Gastroesophageal sphincter (tissue), 4 donors: Measurements from ENCODE around the gene ANKS1A. TPM values are rescaled to one million over a fixed set of nuclear protein-coding genes. Genes with fewer than 3 reads are reported as not detected.

Experiments
- ATAC-seq: fragments of 150-250 bp; one replicate; pipeline ENCODE4 v1.9.1; 2016; ENCODE audit warnings: mild to moderate bottlenecking, moderate library complexity
- H3K27ac ChIP-seq, 4 donors: fragments of 200-600 bp; sonication (generic) in 3 of 4; 1 replicate in 3 of 4; 2 replicates in 1 of 4; pipeline ENCODE4 v1.5.1; 2016 to 2019
- H3K27me3 ChIP-seq: fragments of 200-600 bp; sonication (generic); one replicate; pipeline ENCODE4 v1.5.1; 2019
- H3K36me3 ChIP-seq, 2 donors: fragments of 200-600 bp; sonication (generic); one replicate each; pipeline ENCODE4 v1.5.1; 2019; ENCODE audit warnings: control low read depth in 1 of 2
- H3K4me1 ChIP-seq, 3 donors: fragments of 200-600 bp; sonication (generic); 1 replicate in 2 of 3; 2 replicates in 1 of 3; pipeline ENCODE4 v1.5.1; 2016 to 2019; ENCODE audit warnings: control low read depth in 2 of 3
- H3K4me3 ChIP-seq, 2 donors: fragments of 200-600 bp; sonication (generic); one replicate each; pipeline ENCODE4 v1.5.1; 2019; ENCODE audit warnings: mild to moderate bottlenecking in 1 of 2, moderate library complexity in 1 of 2
- H3K9me3 ChIP-seq, 3 donors: fragments of 200-600 bp; sonication (generic); one replicate each; pipeline ENCODE4 v1.5.1; 2017 to 2019; ENCODE audit warnings: control low read depth in 2 of 3
- EP300 ChIP-seq: sonication (generic); formaldehyde crosslinking; IDR thresholded peaks from one replicate; pipeline ENCODE4 v1.6.1; 2017; ENCODE audit warnings: antibody characterized with exemption, mild to moderate bottlenecking
- POLR2A ChIP-seq, 2 donors: fragments of 450-650 bp; IDR thresholded peaks; one replicate each; pipeline ENCODE4 v1.6.1; 2017; ENCODE audit warnings: antibody characterized with exemption in 2 of 2, mild to moderate bottlenecking in 2 of 2, moderate library complexity in 1 of 2
- POLR2AphosphoS5 ChIP-seq: sonication (generic); formaldehyde crosslinking; IDR thresholded peaks from one replicate; pipeline ENCODE4 v1.6.1; 2017; ENCODE audit warnings: antibody characterized with exemption
- WGBS, 2 donors: methylation state at CpG; one replicate each; pipeline ENCODE4 v1.1.5; 2018; ENCODE audit warnings: low coverage in 1 of 2; 5-methylcytosine and 5-hydroxymethylcytosine counted together
- total RNA-seq, 4 donors: library from RNA; depleted of rRNA; stranded (reverse); fragments of >200 nt; gene quantifications; one replicate each; pipeline ENCODE4 v1.1.0, GENCODE V29; 2016
- TF ChIP-seq, protein P1 (sequence below), 4 experiments: fragments of 200-600 bp in 2 of 4; fragments of 450-650 bp in 2 of 4; sonication (generic) in 1 of 4; IDR thresholded peaks; one replicate each; pipeline ENCODE4 v1.5.1; 2017 to 2019; ENCODE audit warnings: antibody characterized with exemption in 4 of 4, mild to moderate bottlenecking in 2 of 4, moderate library complexity in 2 of 4

The ANKS1A gene
- total RNA-seq, 4 donors from 2014 or later: 52.0 to 135 (median 88.4) TPM

- ATAC-seq: peak; percentile 35
- Histone ChIP-seq H3K27me3 (no peaks in the 10 kb centered on the region), H3K4me3 (no peak overlapping the region), H3K27ac (peak overlapping the region; percentile 82 to 99 (median 98)), H3K9me3 (no peaks in the 10 kb centered on the region), H3K36me3 (no peaks in the 10 kb centered on the region), H3K4me1 (peaks cover 54 to 100% (median 71%) of the 10 kb centered on the region in 3 donors)
- TF ChIP-seq POLR2AphosphoS5 (peak; percentile 41), POLR2A (IDR thresholded peaks at IDR 0.05) (no peak), EP300 (no peak)
- 28 to 33% methylated on average over 5 of the region's 5 CpGs for WGBS, 2 donors
Measured at GRCh38 chr6:35026434-35027222, 137.6 kb downstream of the ANKS1A start.

DNA sequence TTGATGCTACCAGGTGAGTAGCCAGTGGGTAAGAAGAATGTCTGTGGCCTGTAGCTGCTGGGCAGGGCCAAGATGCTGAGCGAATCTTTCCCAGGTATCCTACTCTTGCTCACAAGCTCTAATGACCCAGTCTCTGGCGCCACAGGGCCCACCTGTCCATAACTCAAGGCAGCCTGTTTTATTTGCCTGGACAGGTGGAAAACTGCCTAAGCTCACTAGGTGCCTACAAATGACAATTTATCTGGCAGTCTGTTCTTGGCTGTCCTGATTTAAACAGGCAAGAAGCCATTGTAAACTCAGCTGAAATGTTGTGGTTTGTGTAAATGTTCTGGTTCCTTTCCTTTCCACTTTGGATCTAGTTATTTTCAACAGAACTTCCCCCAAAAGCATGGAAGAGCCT, 138.8 kb downstream of the ANKS1A start:
- H3K27me3 ChIP-seq: no peaks in the 10 kb centered on the region
- H3K36me3 ChIP-seq: no peaks in the 10 kb centered on the region
- H3K4me3 ChIP-seq: no peak overlapping the region
- peak overlapping the region; percentile 75 to 99 (median 90) for H3K27ac ChIP-seq
- no peak for ATAC-seq
- TF ChIP-seq EP300: no peak
- no peak for TF ChIP-seq POLR2A (IDR thresholded peaks at IDR 0.05)
- TF ChIP-seq, protein P1, sequence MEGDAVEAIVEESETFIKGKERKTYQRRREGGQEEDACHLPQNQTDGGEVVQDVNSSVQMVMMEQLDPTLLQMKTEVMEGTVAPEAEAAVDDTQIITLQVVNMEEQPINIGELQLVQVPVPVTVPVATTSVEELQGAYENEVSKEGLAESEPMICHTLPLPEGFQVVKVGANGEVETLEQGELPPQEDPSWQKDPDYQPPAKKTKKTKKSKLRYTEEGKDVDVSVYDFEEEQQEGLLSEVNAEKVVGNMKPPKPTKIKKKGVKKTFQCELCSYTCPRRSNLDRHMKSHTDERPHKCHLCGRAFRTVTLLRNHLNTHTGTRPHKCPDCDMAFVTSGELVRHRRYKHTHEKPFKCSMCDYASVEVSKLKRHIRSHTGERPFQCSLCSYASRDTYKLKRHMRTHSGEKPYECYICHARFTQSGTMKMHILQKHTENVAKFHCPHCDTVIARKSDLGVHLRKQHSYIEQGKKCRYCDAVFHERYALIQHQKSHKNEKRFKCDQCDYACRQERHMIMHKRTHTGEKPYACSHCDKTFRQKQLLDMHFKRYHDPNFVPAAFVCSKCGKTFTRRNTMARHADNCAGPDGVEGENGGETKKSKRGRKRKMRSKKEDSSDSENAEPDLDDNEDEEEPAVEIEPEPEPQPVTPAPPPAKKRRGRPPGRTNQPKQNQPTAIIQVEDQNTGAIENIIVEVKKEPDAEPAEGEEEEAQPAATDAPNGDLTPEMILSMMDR (IDR thresholded peaks at IDR 0.05): no peak
- no peak for TF ChIP-seq POLR2AphosphoS5
- WGBS, 2 donors: 40 to 70% methylated on average over 1 to 2 of the region's 2 CpGs
- H3K4me1 ChIP-seq: peaks cover 56 to 100% (median 72%) of the 10 kb centered on the region in 3 donors
- no peaks in the 10 kb centered on the region for H3K9me3 ChIP-seq

- TF ChIP-seq EP300 (no peak), POLR2A (IDR thresholded peaks at IDR 0.05) (no peak), POLR2AphosphoS5 (no peak)
- TF ChIP-seq, protein P1 (IDR thresholded peaks at IDR 0.05): no peak
- H3K4me3 ChIP-seq: no peak overlapping the region
- no peaks in the 10 kb centered on the region for H3K36me3 ChIP-seq
- H3K27ac ChIP-seq: peak overlapping the region; percentile 66 to 99 (median 86)
- no peaks in the 10 kb centered on the region for H3K9me3 ChIP-seq
- 77 to 86% methylated on average over 6 to 9 of the region's 9 CpGs for WGBS, 2 donors
- H3K27me3 ChIP-seq: no peaks in the 10 kb centered on the region
- H3K4me1 ChIP-seq: peaks cover 60 to 100% (median 74%) of the 10 kb centered on the region in 3 donors
- no peak for ATAC-seq
Measured at GRCh38 chr6:35028781-35029769, 140.0 kb downstream of the ANKS1A start.

GRCh38 chr6:35030099-35030498, 141.0 kb downstream of the ANKS1A start:
- 44 to 68% methylated on average over 2 of the region's 2 CpGs for WGBS, 2 donors
- H3K4me1 ChIP-seq: peaks cover 63 to 100% (median 69%) of the 10 kb centered on the region in 3 donors
- H3K27ac ChIP-seq: peak overlapping the region; percentile 70 to 99 (median 96)

More at GRCh38 chr6:35030099-35030498, 141.0 kb downstream of the ANKS1A start:
- no peaks in the 10 kb centered on the region for H3K9me3 ChIP-seq
- no peak overlapping the region for H3K4me3 ChIP-seq
- no peaks in the 10 kb centered on the region for H3K36me3 ChIP-seq
- no peak for ATAC-seq
- H3K27me3 ChIP-seq: no peaks in the 10 kb centered on the region
- TF ChIP-seq, protein P1 (IDR thresholded peaks at IDR 0.05): no peak
- TF ChIP-seq POLR2AphosphoS5 (no peak), POLR2A (IDR thresholded peaks at IDR 0.05) (no peak), EP300 (no peak)
